Fibroblast of gingiva (primary cell): ENCODE results near the gene PTPRN2.
"Not testable (repeated sequence)": the region's sequence is repeated elsewhere in the genome, so short reads cannot be mapped to it uniquely, and the experiment has no call there.

ENCODE experiments used
- DNase-seq: peaks from one replicate; pipeline ENCODE4 v3.0.0-alpha.2; 2011; ENCODE audit warnings: low read depth

The PTPRN2 gene

GRCh38 chr7:157497744-157498651 is 1089.6 kb downstream of the PTPRN2 start:
- DNase-seq, result no peak

- no peak for DNase-seq
Measured at GRCh38 chr7:157497367-157497743, 1090.3 kb downstream of the PTPRN2 start.

- DNase-seq, result no peak
Measured at GRCh38 chr7:157496416-157497275, 1091.0 kb downstream of the PTPRN2 start.

GRCh38 chr7:157495594-157495993 is 1092.0 kb downstream of the PTPRN2 start:
- DNase-seq, result no peak

- DNase-seq, result no peak
Measured at GRCh38 chr7:157495177-157495553, 1092.5 kb downstream of the PTPRN2 start.

- no peak for DNase-seq
Measured at GRCh38 chr7:157494506-157495176, 1093.0 kb downstream of the PTPRN2 start.

GRCh38 chr7:157493776-157494175 is 1093.8 kb downstream of the PTPRN2 start:
- DNase-seq, result no peak

GRCh38 chr7:157493017-157493416 is 1094.6 kb downstream of the PTPRN2 start:
- DNase-seq, result no peak

- DNase-seq, result no peak
Measured at GRCh38 chr7:157490465-157490912, 1097.1 kb downstream of the PTPRN2 start.

- DNase-seq, result not testable (repeated sequence)
Measured at GRCh38 chr7:157489870-157490269, 1097.8 kb downstream of the PTPRN2 start.
